GM21381 (cell line): ENCODE data around the gene SNAP25.

Experiments used
- ATAC-seq: cut with Tn5 transposase; IDR thresholded peaks from one replicate; pipeline ENCODE4 v1.9.1; 2021; ENCODE audit warnings: mild to moderate bottlenecking, moderate library complexity; ENCODE audit not compliant: unreplicated experiment

SNAP25 gene

DNA sequence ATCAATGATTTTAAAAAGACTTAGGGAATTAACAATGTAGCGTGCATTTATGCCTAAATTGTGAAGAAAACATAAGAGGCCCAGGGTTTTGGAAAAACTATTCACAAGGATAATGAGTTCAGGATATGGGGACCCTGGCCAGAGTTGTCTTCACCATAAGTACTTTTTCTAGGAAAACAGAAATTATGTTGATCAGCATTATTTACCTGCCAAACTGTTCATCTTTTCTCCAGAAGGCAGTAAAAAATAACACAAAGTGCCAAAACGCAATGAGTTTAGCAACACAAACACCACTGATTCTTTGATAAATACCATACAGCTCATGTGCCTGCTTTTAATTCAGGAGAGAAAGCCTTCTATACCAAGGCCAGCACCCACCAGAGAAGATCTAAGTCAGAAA lies 43.1 kb downstream of the SNAP25 start:
- ATAC-seq, result no peak

- no peak for ATAC-seq
Observed at GRCh38 chr20:10263385-10264165, 44.9 kb downstream of the SNAP25 start.

- ATAC-seq, result no peak
Observed at GRCh38 chr20:10264166-10264558, 45.5 kb downstream of the SNAP25 start.

DNA sequence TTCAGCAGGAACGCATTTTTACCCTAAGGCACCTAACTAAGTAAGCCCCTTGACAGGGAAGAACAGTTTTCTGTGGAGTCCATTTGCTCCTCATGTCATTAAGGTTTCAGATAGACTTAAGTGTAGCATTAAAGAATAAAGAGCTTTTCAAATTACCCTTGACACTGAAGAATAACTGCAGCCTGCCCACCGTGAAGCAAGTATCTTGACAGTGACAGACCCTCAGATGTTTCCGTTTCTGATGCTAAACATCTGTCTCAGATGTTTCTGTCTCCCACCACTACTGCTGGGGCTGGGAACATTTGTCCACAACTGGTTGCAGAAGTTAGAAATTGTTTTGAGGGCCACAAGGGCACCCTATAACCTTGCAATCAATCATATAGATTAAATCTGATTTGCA lies 50.0 kb downstream of the SNAP25 start:
- ATAC-seq, result no peak

GRCh38 chr20:10270630-10271029 lies 52.0 kb downstream of the SNAP25 start:
- no peak for ATAC-seq

GRCh38 chr20:10271494-10272219 lies 53.0 kb downstream of the SNAP25 start:
- no peak for ATAC-seq

GRCh38 chr20:10276878-10277580 lies 58.4 kb downstream of the SNAP25 start:
- ATAC-seq, result no peak

GRCh38 chr20:10277616-10278015 lies 59.0 kb downstream of the SNAP25 start:
- no peak for ATAC-seq

DNA sequence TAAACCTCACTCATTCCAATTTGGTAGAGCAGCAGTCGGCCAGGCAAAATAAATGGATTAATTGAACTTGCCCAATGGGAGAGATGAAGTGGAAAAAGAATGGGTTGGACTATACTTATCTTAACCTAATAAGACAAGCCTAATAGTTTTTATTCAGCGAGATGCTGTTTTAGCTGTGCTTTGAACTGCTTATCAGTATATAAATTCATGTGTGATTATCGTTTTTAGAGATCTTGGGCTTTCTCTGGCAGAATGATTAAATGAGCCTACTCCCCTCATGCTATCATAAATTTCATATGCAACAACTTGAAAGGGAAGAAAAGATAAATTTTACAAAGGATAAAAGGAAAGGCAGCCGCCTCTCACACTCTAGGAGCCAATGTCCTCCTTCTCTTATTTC lies 59.8 kb downstream of the SNAP25 start:
- no peak for ATAC-seq

DNA sequence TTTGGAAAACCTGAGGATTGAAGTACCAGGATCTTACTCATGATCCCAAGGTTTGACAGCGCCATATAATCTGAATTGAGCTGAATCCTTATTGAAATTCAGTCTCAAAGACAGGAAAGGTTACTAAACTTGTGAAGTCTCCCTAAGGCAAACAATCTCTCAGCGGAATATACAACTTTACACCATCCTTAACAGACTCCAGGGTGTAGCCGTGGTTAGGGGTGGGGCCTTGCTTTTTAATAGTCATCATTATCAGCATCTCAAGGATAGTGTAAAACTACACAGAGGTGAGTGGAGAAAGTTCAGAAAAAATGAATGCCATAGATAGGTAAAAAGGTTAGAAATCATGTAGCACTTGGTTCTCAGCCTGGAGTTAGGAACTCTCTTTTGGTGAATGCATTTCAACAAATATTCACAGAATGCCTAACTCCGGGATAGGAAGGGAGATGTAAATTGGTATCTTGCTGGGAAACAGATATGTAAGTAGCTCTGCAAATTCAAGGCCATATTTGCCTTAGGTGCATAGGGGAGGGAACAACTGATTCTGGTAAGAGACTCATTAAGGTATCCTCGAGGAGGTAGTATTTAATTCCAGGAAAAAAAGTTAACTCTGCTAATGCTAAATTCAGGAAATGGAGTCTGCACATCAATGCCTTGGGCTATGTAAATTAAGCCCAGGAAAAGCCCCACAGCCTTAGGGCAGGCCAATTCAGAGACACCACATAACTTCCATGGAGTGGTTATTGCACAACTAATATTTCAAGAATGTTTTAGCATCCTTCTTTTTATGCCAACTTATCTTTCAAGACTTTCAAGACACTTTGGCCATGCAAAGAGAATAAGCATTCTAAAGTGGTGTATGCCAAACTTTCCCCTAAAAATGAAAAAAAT lies 61.6 kb downstream of the SNAP25 start:
- ATAC-seq, result no peak

- ATAC-seq, result no peak
Observed at GRCh38 chr20:10281911-10282310, 63.3 kb downstream of the SNAP25 start.

DNA sequence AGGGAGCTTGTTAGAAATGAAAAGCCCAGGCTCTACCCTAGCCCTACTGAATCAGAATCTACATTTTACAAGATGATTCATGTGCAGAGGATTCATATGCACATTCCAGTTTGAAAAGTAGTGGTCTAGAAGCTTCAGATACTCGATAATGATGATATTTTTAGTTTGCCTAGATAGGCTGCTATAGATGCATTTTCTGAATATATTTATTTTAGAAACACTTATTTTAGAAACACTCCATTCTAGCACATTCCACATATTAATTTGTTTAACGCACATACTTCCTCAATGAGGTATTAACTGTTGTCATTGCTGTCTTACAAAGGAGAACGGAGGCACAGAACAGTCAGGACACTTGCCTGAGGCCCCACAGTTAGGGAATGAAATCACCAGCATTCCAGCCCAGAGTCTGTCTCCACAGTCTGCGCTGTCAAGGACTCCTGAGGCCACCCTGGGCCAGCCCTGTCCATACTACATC lies 64.4 kb downstream of the SNAP25 start:
- no peak for ATAC-seq

DNA sequence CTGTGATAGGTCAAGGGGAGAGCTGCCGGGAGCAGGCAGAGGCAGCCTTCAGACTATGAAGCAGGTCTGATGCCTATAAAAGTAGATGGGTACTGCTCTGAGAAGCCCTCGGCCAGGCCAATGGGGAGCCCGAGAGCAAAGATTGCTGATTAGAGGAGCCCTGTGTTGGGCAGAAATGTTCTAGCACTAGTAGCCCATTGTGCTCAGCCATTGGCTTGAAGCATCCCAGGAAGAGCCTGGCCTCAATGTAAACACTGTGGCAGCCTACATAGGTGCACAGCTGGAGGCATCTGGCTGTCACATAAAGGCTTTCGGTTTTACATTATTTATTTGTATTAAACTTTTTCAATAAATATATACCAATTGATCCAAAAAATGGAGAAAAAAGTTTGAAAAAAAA lies 67.7 kb downstream of the SNAP25 start:
- no peak for ATAC-seq

GRCh38 chr20:10288421-10288820 lies 69.8 kb downstream of the SNAP25 start:
- ATAC-seq, result no peak

DNA sequence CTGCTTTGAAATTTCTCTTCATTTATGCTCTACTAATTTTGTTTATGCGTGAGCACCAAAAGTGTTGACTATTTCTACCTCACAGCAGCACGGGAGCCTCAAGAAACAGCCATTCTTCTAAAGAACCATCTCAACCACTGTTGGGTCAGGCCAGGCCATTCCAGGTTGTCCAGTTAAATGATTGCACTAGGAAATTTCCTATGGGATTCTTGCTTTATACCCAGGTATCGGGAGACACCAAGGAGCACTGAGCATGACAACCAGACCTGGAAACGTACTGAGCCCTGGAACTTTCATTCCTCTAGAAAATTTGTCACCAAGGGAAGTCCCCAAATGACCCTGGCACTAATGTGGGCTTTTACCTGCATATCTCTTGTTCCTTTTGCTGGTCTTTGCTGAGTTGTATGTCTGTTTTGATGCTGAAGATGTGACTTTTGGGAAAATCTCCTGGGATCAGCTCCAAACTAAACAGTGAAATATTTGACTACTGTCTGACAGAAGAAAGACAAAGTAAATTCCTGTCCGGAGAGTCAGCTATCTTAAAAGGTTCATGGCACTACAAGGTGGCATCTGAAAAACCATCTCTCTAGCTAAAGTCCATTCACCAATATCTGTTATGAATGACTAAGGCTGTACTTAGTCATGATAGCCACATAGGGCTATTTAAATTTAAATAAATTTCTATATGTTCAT lies 70.5 kb downstream of the SNAP25 start:
- no peak for ATAC-seq

DNA sequence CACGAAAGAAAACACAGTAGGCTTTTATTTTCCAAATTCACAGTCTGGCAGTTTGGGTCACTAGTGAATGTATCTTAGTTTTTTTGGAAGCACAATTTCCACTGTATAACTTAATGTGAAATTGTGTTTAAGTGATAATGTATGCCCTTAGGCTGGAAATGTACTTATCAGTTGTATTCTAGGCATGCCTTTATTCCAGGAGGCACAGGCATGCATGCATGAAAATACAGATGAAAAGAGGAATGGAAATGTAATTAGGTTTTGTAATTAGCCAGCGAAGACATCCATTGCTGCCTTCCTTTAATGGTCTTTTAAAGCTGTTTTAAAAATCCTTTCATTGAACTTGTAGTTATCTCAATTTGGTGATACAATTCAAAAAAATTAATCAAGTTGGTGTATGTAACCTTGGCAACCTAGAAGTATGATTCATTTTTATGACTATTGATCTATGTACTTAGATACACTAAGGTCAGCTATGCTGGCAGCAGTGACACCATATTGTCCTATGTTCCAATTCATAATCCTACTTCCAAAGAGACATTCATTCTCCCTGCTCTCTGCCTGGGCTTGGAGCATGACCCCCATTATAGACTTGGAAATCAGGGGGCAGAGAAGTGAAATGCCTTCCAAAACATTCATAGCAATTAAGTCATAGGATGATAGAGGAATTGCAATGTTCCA lies 73.1 kb downstream of the SNAP25 start:
- ATAC-seq, result no peak

DNA sequence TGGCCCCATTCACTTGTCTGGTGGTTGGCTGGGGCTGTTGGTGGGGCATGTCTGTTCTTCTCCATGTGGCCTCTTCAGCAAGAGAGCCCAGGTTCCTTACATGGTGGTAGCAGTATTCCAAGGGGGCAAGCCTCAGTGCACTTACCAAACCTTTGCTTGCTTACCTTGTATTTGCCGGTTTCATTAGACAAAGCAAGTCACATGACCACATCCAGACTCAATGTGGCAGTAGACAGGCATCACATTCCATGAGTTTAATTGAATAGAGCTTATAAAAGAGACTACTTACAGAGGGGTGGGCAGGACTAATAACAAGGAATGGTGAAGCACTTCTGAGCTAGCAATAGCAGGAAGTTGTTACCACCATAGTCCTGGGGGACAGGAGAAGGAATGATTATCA lies 78.6 kb downstream of the SNAP25 start:
- ATAC-seq, result no peak

DNA sequence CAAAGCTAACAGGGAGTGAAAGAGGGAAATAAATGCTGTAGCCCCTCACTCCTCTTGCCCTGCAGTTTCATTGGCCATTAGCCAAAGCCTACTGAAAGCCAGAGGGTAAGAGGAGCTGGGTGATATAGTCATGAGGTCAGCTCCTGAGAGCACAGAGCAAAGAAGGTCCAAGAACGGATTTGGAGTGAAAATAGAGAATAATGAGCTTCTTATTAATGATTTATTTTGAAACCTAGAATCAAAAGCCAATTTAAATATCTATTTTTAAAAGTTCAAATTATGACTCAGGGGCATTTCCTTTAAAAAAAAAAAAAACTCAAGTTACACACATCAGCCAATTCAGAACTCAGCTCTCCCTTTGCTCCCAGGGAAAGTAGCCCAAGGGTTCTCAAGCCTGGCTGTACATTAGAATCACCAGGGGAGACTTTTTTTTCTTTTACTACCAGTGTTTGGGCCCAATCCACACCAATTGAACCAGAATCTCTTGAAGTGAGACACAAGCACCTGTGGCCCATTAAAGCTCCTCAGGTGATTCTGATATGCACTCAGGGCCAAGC lies 79.1 kb downstream of the SNAP25 start:
- no peak for ATAC-seq
